ENCODE data around the gene MCM5. TPM values are rescaled to one million over a fixed set of nuclear protein-coding genes. Genes with fewer than 3 reads are reported as not detected.

The MCM5 gene
- total and polyA plus RNA-seq, 2 of the 13 experiments (the other 11 are each of a cell fraction or from before 2014, with no cell fraction given) = 40.2 to 93.5 TPM

DNA sequence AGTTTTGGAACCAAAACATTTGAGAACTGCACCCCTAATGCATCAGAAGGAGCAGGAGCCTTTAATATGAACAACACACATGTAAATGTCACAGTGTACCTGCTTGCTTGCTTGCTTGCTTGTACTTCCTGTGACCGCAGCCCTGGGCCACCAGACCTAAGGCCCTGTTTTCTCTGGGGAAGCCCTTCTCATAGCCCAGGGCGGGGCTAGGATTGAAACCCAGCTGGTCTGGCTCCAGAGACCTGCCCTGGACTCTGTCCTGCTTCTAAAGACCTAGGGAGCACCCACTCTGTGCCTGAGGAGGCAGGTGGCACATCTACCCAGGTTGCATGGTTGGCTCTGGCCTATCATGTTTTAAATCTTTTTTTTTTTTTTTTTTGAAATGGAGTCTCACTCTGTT lies 7.6 kb upstream of the MCM5 start (continued):
- TF ChIP-seq, protein P1, sequence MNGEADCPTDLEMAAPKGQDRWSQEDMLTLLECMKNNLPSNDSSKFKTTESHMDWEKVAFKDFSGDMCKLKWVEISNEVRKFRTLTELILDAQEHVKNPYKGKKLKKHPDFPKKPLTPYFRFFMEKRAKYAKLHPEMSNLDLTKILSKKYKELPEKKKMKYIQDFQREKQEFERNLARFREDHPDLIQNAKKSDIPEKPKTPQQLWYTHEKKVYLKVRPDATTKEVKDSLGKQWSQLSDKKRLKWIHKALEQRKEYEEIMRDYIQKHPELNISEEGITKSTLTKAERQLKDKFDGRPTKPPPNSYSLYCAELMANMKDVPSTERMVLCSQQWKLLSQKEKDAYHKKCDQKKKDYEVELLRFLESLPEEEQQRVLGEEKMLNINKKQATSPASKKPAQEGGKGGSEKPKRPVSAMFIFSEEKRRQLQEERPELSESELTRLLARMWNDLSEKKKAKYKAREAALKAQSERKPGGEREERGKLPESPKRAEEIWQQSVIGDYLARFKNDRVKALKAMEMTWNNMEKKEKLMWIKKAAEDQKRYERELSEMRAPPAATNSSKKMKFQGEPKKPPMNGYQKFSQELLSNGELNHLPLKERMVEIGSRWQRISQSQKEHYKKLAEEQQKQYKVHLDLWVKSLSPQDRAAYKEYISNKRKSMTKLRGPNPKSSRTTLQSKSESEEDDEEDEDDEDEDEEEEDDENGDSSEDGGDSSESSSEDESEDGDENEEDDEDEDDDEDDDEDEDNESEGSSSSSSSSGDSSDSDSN (CRISPR knock-in tag; IDR thresholded peaks at IDR 0.05) = no peak
- no peak for TF ChIP-seq FOXC1 (CRISPR knock-in tag; IDR thresholded peaks at IDR 0.05; ENCODE audit: borderline replicate concordance)
- no peak for TF ChIP-seq MED8 (CRISPR knock-in tag; IDR thresholded peaks at IDR 0.05; ENCODE audit: insufficient replicate concordance)
- TF ChIP-seq ZNF335 (CRISPR knock-in tag; IDR thresholded peaks at IDR 0.05) = no peak
- TF ChIP-seq, protein P2, sequence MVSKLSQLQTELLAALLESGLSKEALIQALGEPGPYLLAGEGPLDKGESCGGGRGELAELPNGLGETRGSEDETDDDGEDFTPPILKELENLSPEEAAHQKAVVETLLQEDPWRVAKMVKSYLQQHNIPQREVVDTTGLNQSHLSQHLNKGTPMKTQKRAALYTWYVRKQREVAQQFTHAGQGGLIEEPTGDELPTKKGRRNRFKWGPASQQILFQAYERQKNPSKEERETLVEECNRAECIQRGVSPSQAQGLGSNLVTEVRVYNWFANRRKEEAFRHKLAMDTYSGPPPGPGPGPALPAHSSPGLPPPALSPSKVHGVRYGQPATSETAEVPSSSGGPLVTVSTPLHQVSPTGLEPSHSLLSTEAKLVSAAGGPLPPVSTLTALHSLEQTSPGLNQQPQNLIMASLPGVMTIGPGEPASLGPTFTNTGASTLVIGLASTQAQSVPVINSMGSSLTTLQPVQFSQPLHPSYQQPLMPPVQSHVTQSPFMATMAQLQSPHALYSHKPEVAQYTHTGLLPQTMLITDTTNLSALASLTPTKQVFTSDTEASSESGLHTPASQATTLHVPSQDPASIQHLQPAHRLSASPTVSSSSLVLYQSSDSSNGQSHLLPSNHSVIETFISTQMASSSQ (IDR thresholded peaks at IDR 0.05; ENCODE audit: low read depth) = no peak
- TF ChIP-seq, protein P2 (CRISPR knock-in tag; IDR thresholded peaks at IDR 0.05; ENCODE audit: borderline replicate concordance) = no peak
- no peak for TF ChIP-seq RBFOX2 (IDR thresholded peaks at IDR 0.05; ENCODE audit: low read depth, low read length)
- no peak for TF ChIP-seq TEAD2 (CRISPR knock-in tag; IDR thresholded peaks at IDR 0.05)

All from HepG2 (cell line).